SU-DHL-6 (cell line): ENCODE data around the gene HS3ST3A1.

Experiments
- H2AFZ ChIP-seq: fragments of 200-600 bp; sonication (generic); 2 replicates; pipeline ENCODE4 v1.6.1; 2014; ENCODE audit warnings: low read depth, mild to moderate bottlenecking, moderate library complexity, mixed read lengths, antibody characterized with exemption, low read length; ENCODE audit not compliant: severe bottlenecking
- H3F3A ChIP-seq: fragments of 200-600 bp; shearing (Covaris generic); 2 replicates; pipeline ENCODE4 v1.6.0; 2016; ENCODE audit warnings: antibody characterized with exemption, mild to moderate bottlenecking; ENCODE audit not compliant: insufficient read depth
- H3K27ac ChIP-seq: fragments of 200-600 bp; sonication (generic); 2 replicates; pipeline ENCODE4 v1.5.1; 2016; ENCODE audit warnings: low read depth, mild to moderate bottlenecking, low read length, moderate library complexity, mixed read lengths
- H3K27me3 ChIP-seq: fragments of 200-600 bp; sonication (generic), shearing (Covaris generic); 2 replicates; pipeline ENCODE4 v1.6.0; 2014; ENCODE audit warnings: mild to moderate bottlenecking, low read length
- H3K36me3 ChIP-seq: fragments of 200-600 bp; sonication (generic); 2 replicates; pipeline ENCODE4 v1.6.1; 2014; ENCODE audit warnings: mild to moderate bottlenecking, low read length, mixed read lengths
- H3K4me2 ChIP-seq: fragments of 300-600, 200-600 bp; shearing (Covaris generic), sonication (generic); 2 replicates; pipeline ENCODE4 v1.6.0; 2014; ENCODE audit warnings: low read length, low read depth, mild to moderate bottlenecking; ENCODE audit not compliant: poor library complexity, severe bottlenecking
- H3K4me3 ChIP-seq: fragments of 200-600 bp; sonication (generic); 2 replicates; pipeline ENCODE4 v1.5.1; 2014; ENCODE audit warnings: antibody characterized with exemption, low read length, mild to moderate bottlenecking, mixed read lengths; ENCODE audit not compliant: insufficient read depth, poor library complexity, severe bottlenecking
- H3K79me2 ChIP-seq: fragments of 200-600 bp; sonication (generic); 2 replicates; pipeline ENCODE4 v1.6.1; 2014; ENCODE audit warnings: mild to moderate bottlenecking, low read length, moderate library complexity; ENCODE audit not compliant: insufficient read depth
- H3K9ac ChIP-seq: fragments of 200-600 bp; sonication (generic); 2 replicates; pipeline ENCODE4 v1.7.0; 2014; ENCODE audit warnings: mild to moderate bottlenecking, low read length
- H3K9me2 ChIP-seq: fragments of 200-600 bp; sonication (generic); replicated peaks from 2 replicates; pipeline ENCODE4 v1.6.1; 2014; ENCODE audit warnings: low read length; ENCODE audit not compliant: insufficient read depth
- H3K9me3 ChIP-seq: fragments of 200-600 bp; sonication (generic); 2 replicates; pipeline ENCODE4 v1.6.1; 2014; ENCODE audit warnings: low read length, mixed read lengths; ENCODE audit not compliant: insufficient read depth
- H4K20me1 ChIP-seq: fragments of 200-600 bp; sonication (generic); 2 replicates; pipeline ENCODE4 v1.6.1; 2014; ENCODE audit warnings: low read depth, mild to moderate bottlenecking, antibody characterized with exemption, low read length, moderate library complexity, mixed read lengths
- CTCF ChIP-seq: fragments of 200-600 bp; sonication (generic); IDR thresholded peaks from one replicate; pipeline ENCODE4 v1.5.1; 2017; ENCODE audit warnings: antibody characterized with exemption, mild to moderate bottlenecking, low read length, moderate library complexity; ENCODE audit not compliant: insufficient read depth, poor library complexity, severe bottlenecking
- EZH2phosphoT487 ChIP-seq: fragments of 200-600 bp; sonication (generic), shearing (Covaris generic); conservative IDR thresholded peaks from 2 replicates; pipeline ENCODE4 v1.6.1; 2018; ENCODE audit warnings: mild to moderate bottlenecking, antibody characterized with exemption, low read length, moderate library complexity, mixed read lengths

Gene HS3ST3A1

GRCh38 chr17:13596241-13596923 is 5.3 kb downstream of the HS3ST3A1 start:
- Histone ChIP-seq H3K9me2 (no peaks in the 10 kb centered on the region), H3K27ac (no peak overlapping the region), H3K9ac (no peak overlapping the region), H3F3A (no peaks in the 10 kb centered on the region), H3K27me3 (no peaks in the 10 kb centered on the region), H3K36me3 (no peaks in the 10 kb centered on the region), H3K4me3 (no peak overlapping the region), H4K20me1 (no peaks in the 10 kb centered on the region), H3K4me2 (no peak overlapping the region), H3K79me2 (no peaks in the 10 kb centered on the region), H3K9me3 (no peaks in the 10 kb centered on the region), H2AFZ (no peak overlapping the region)
- no peak for TF ChIP-seq EZH2phosphoT487
- TF ChIP-seq CTCF, result no peak

- Histone ChIP-seq H3K79me2 (no peaks in the 10 kb centered on the region), H3F3A (no peaks in the 10 kb centered on the region), H3K27ac (no peak overlapping the region), H2AFZ (no peak overlapping the region), H4K20me1 (no peaks in the 10 kb centered on the region), H3K9me3 (no peaks in the 10 kb centered on the region), H3K9ac (no peak overlapping the region), H3K4me2 (no peak overlapping the region), H3K4me3 (no peak overlapping the region), H3K36me3 (no peaks in the 10 kb centered on the region), H3K9me2 (no peaks in the 10 kb centered on the region), H3K27me3 (no peaks in the 10 kb centered on the region)
- TF ChIP-seq EZH2phosphoT487 (no peak), CTCF (no peak)
Observed at GRCh38 chr17:13595599-13595899, 6.2 kb downstream of the HS3ST3A1 start.

GRCh38 chr17:13594762-13595598 is 6.7 kb downstream of the HS3ST3A1 start:
- Histone ChIP-seq H3K4me2 (peak overlapping the region; percentile 12), H3K4me3 (no peak overlapping the region), H3F3A (no peaks in the 10 kb centered on the region), H3K9ac (no peak overlapping the region), H3K27me3 (no peaks in the 10 kb centered on the region), H2AFZ (no peak overlapping the region), H3K27ac (no peak overlapping the region), H3K9me3 (no peaks in the 10 kb centered on the region), H3K9me2 (no peaks in the 10 kb centered on the region), H4K20me1 (no peaks in the 10 kb centered on the region), H3K79me2 (no peaks in the 10 kb centered on the region), H3K36me3 (no peaks in the 10 kb centered on the region)
- TF ChIP-seq EZH2phosphoT487, result no peak
- TF ChIP-seq CTCF, result peak; percentile 74
